KMS-11 (cell line): ENCODE measurements around the gene PCDHA8.
"Not testable (repeated sequence)": the region's sequence is repeated elsewhere in the genome, so short reads cannot be mapped to it uniquely, and the experiment has no call there.

ENCODE experiments used
- H2AFZ ChIP-seq: fragments of 200-600 bp; sonication (generic); 2 replicates; pipeline ENCODE4 v1.6.1; 2016; ENCODE audit warnings: antibody characterized with exemption, mixed run types, low read depth
- H3K27ac ChIP-seq: fragments of 200-600 bp; sonication (generic); 2 replicates; pipeline ENCODE4 v1.6.1; 2016; ENCODE audit warnings: mild to moderate bottlenecking, mixed run types
- H3K27me3 ChIP-seq: fragments of 200-600 bp; sonication (generic); 2 replicates; pipeline ENCODE4 v1.6.1; 2017; ENCODE audit warnings: mild to moderate bottlenecking, low read depth, mixed run types, moderate library complexity; ENCODE audit not compliant: insufficient read depth
- H3K36me3 ChIP-seq: fragments of 200-600 bp; sonication (generic); 2 replicates; pipeline ENCODE4 v1.6.1; 2017; ENCODE audit warnings: mild to moderate bottlenecking, mixed run types; ENCODE audit not compliant: insufficient read depth
- H3K4me1 ChIP-seq: fragments of 200-600 bp; sonication (generic); 2 replicates; pipeline ENCODE4 v1.6.1; 2016; ENCODE audit warnings: mild to moderate bottlenecking, low read depth, mixed run types; ENCODE audit not compliant: poor library complexity, severe bottlenecking
- H3K4me2 ChIP-seq: fragments of 200-600 bp; sonication (generic); 2 replicates; pipeline ENCODE4 v1.7.0; 2016; ENCODE audit warnings: mild to moderate bottlenecking, mixed run types
- H3K4me3 ChIP-seq: fragments of 200-600 bp; sonication (generic); IDR thresholded peaks from 2 replicates; pipeline ENCODE4 v1.6.1; 2017; ENCODE audit warnings: low read depth, low read length, mixed read lengths; ENCODE audit not compliant: insufficient read depth
- H3K79me2 ChIP-seq: fragments of 200-600 bp; sonication (generic); 2 replicates; pipeline ENCODE4 v1.6.1; 2016; ENCODE audit warnings: low read depth, mixed run types; ENCODE audit not compliant: insufficient read depth
- H3K9ac ChIP-seq: fragments of 200-600 bp; sonication (generic); 2 replicates; pipeline ENCODE4 v1.6.1; 2016; ENCODE audit warnings: mild to moderate bottlenecking, mixed run types
- H4K20me1 ChIP-seq: fragments of 200-600 bp; sonication (generic); 2 replicates; pipeline ENCODE4 v1.6.1; 2016; ENCODE audit warnings: mild to moderate bottlenecking, mixed run types; ENCODE audit not compliant: insufficient read depth
- CTCF ChIP-seq: fragments of 200-600 bp; sonication (generic); conservative IDR thresholded peaks from 2 replicates; pipeline ENCODE4 v1.6.1; 2017; ENCODE audit warnings: low read depth, mild to moderate bottlenecking, antibody characterized with exemption, low read length, moderate library complexity, mixed read lengths

The PCDHA8 gene

GRCh38 chr5:140796718-140797095 lies 44.3 kb upstream of the PCDHA8 start:
- H3K9ac ChIP-seq = no peak overlapping the region
- H3K36me3 ChIP-seq = no peaks in the 10 kb centered on the region
- no peak overlapping the region for H3K27ac ChIP-seq
- TF ChIP-seq CTCF = no peak
- H3K79me2 ChIP-seq = no peaks in the 10 kb centered on the region
- no peak overlapping the region for H3K4me3 ChIP-seq
- H3K4me1 ChIP-seq = no peaks in the 10 kb centered on the region
- H4K20me1 ChIP-seq = no peaks in the 10 kb centered on the region
- no peaks in the 10 kb centered on the region for H3K27me3 ChIP-seq
- no peak overlapping the region for H3K4me2 ChIP-seq
- no peak overlapping the region for H2AFZ ChIP-seq

- Histone ChIP-seq H2AFZ (no peak within 1 kb of the TSS), H3K4me2 (no peak within 1 kb of the TSS), H3K4me1 (no peaks in the 10 kb centered on the region), H4K20me1 (no peaks in the 10 kb centered on the region), H3K9ac (no peak within 1 kb of the TSS), H3K27ac (no peak within 1 kb of the TSS), H3K27me3 (no peaks in the 10 kb centered on the region), H3K36me3 (no peaks in the 10 kb centered on the region), H3K79me2 (no peaks in the 10 kb centered on the region), H3K4me3 (no peak within 1 kb of the TSS)
- no peak for TF ChIP-seq CTCF
Observed at GRCh38 chr5:140800816-140801493, 40.0 kb upstream of the PCDHA8 start, which contains the start of gene PCDHA3. Gene PCDHA3, plus strand, starts transcription at chr5:140801057.

- no peak for TF ChIP-seq CTCF
- no peak overlapping the region for H3K27ac ChIP-seq
- no peak overlapping the region for H3K4me2 ChIP-seq
- H4K20me1 ChIP-seq = no peaks in the 10 kb centered on the region
- H3K36me3 ChIP-seq = no peaks in the 10 kb centered on the region
- no peak overlapping the region for H2AFZ ChIP-seq
- no peaks in the 10 kb centered on the region for H3K4me1 ChIP-seq
- no peak overlapping the region for H3K9ac ChIP-seq
- no peaks in the 10 kb centered on the region for H3K79me2 ChIP-seq
- no peak overlapping the region for H3K4me3 ChIP-seq
- H3K27me3 ChIP-seq = no peaks in the 10 kb centered on the region
Observed at GRCh38 chr5:140801494-140801841, 39.5 kb upstream of the PCDHA8 start.

- H3K4me1 ChIP-seq, H3K27ac ChIP-seq, H3K36me3 ChIP-seq, H4K20me1 ChIP-seq, H3K4me3 ChIP-seq, H2AFZ ChIP-seq, H3K9ac ChIP-seq, H3K79me2 ChIP-seq, H3K27me3 ChIP-seq, H3K4me2 ChIP-seq: not testable (repeated sequence)
Observed at GRCh38 chr5:140802381-140802780, 38.6 kb upstream of the PCDHA8 start.

GRCh38 chr5:140802781-140803271 lies 38.2 kb upstream of the PCDHA8 start:
- Histone ChIP-seq H3K4me2 (no peak overlapping the region), H3K79me2 (no peaks in the 10 kb centered on the region), H4K20me1 (no peaks in the 10 kb centered on the region), H3K36me3 (no peaks in the 10 kb centered on the region), H3K4me1 (no peaks in the 10 kb centered on the region), H2AFZ (no peak overlapping the region), H3K4me3 (no peak overlapping the region), H3K27me3 (no peaks in the 10 kb centered on the region), H3K27ac (no peak overlapping the region), H3K9ac (no peak overlapping the region)
- TF ChIP-seq CTCF = no peak
